ENCODE results near the gene ENPP5. TPM values are rescaled to one million over a fixed set of nuclear protein-coding genes. Genes with fewer than 3 reads are reported as not detected.

The ENPP5 gene
- total and polyA plus RNA-seq, 2 donors (not counting 1 experiment from before 2014, with no cell fraction given) = 1.4 to 2.5 TPM

DNA sequence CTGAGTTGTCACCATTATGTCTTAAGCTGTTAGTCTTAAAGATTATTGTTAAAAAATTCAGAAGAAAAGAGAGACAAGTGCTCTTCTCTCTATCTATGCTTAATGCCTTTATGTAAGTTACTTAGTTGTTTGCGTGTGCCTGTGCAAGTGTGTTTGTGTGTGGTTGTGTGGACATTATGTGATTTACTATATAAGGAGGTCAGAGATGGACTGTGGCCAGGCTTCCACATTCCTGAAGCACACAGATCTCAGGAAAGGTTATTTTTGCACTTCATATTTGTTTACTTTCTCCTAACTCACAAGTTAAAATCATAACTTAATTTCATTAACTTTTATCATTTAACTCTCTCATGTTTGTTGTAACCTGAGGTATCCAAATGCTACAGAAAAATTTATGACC lies 26.5 kb downstream of the ENPP5 start:
- Histone ChIP-seq H3K27me3 (ENCODE audit: control insufficient read depth, insufficient read depth, low read length) (no peaks in the 10 kb centered on the region), H3K36me3 (ENCODE audit: control insufficient read depth, insufficient read depth, low read length) (no peaks in the 10 kb centered on the region), H4K20me1 (ENCODE audit: control insufficient read depth, extremely low read depth, insufficient read depth, low read length) (no peaks in the 10 kb centered on the region), H3K27ac (ENCODE audit: insufficient read depth, low read length) (no peak overlapping the region), H3K9me3 (ENCODE audit: control insufficient read depth, insufficient read depth, low read depth, low read length) (no peaks in the 10 kb centered on the region), H3K9ac (ENCODE audit: insufficient read depth, low read length) (no peak overlapping the region), H3K79me2 (ENCODE audit: control insufficient read depth, insufficient read depth, low read length) (no peaks in the 10 kb centered on the region), H3K4me3 (replicated peaks in 1 of 4; ENCODE audit: control extremely low read depth in 1 of 4, insufficient read depth in 1 of 4, low read depth in 3 of 4, low read length in 4 of 4) (no peak overlapping the region), H3K4me1 (ENCODE audit: control insufficient read depth, extremely low read depth, insufficient read depth, low read length) (no peaks in the 10 kb centered on the region), H2AFZ (ENCODE audit: low read length) (no peak overlapping the region), H3K4me2 (ENCODE audit: extremely low read depth, insufficient read depth, low read length) (no peak overlapping the region)
- no peak for TF ChIP-seq EZH2 (IDR thresholded peaks at IDR 0.05; ENCODE audit: low read length, missing control alignments)
- DNase-seq (ENCODE audit: low read depth in 2 of 2) = no peak

DNA sequence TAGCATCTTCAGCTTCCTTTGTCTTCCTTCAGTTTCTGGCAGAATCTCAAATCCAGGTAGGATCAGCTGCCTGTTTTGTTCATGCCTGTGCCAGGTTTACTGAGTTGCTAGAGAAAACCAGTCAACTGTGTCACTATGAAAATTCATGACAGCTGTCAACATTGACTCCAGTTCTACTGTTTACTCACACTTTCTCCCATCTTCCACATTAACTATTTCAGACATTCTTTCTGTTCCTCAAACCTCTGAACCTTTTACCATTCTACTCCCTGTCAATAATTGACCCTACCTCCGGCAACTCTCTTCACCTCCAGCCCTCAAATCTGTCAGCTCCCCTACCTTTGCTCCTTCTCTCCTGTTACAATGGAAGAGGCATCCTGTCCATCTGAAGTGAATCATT lies 32.5 kb downstream of the ENPP5 start:
- H4K20me1 ChIP-seq (ENCODE audit: control insufficient read depth, extremely low read depth, insufficient read depth, low read length) = no peaks in the 10 kb centered on the region
- H3K36me3 ChIP-seq (ENCODE audit: control insufficient read depth, insufficient read depth, low read length) = no peaks in the 10 kb centered on the region
- H3K4me2 ChIP-seq (ENCODE audit: extremely low read depth, insufficient read depth, low read length) = no peak overlapping the region
- H3K9ac ChIP-seq (ENCODE audit: insufficient read depth, low read length) = no peak overlapping the region
- H2AFZ ChIP-seq (ENCODE audit: low read length) = no peak overlapping the region
- no peak overlapping the region for H3K27ac ChIP-seq (ENCODE audit: insufficient read depth, low read length)
- no peak for DNase-seq (ENCODE audit: low read depth in 2 of 2)
- no peaks in the 10 kb centered on the region for H3K9me3 ChIP-seq (ENCODE audit: control insufficient read depth, insufficient read depth, low read depth, low read length)
- TF ChIP-seq, protein P1, sequence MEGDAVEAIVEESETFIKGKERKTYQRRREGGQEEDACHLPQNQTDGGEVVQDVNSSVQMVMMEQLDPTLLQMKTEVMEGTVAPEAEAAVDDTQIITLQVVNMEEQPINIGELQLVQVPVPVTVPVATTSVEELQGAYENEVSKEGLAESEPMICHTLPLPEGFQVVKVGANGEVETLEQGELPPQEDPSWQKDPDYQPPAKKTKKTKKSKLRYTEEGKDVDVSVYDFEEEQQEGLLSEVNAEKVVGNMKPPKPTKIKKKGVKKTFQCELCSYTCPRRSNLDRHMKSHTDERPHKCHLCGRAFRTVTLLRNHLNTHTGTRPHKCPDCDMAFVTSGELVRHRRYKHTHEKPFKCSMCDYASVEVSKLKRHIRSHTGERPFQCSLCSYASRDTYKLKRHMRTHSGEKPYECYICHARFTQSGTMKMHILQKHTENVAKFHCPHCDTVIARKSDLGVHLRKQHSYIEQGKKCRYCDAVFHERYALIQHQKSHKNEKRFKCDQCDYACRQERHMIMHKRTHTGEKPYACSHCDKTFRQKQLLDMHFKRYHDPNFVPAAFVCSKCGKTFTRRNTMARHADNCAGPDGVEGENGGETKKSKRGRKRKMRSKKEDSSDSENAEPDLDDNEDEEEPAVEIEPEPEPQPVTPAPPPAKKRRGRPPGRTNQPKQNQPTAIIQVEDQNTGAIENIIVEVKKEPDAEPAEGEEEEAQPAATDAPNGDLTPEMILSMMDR (conservative IDR thresholded peaks at IDR 0.05 in 1 of 2, IDR thresholded peaks at IDR 0.05 in 1 of 2; ENCODE audit: low read depth in 1 of 2, low read length in 2 of 2) = no peak
- TF ChIP-seq EZH2 (IDR thresholded peaks at IDR 0.05; ENCODE audit: low read length, missing control alignments) = no peak
- no peak overlapping the region for H3K4me3 ChIP-seq (replicated peaks in 1 of 4; ENCODE audit: control extremely low read depth in 1 of 4, insufficient read depth in 1 of 4, low read depth in 3 of 4, low read length in 4 of 4)
- no peaks in the 10 kb centered on the region for H3K4me1 ChIP-seq (ENCODE audit: control insufficient read depth, extremely low read depth, insufficient read depth, low read length)
- no peaks in the 10 kb centered on the region for H3K79me2 ChIP-seq (ENCODE audit: control insufficient read depth, insufficient read depth, low read length)
- no peaks in the 10 kb centered on the region for H3K27me3 ChIP-seq (ENCODE audit: control insufficient read depth, insufficient read depth, low read length)

DNA sequence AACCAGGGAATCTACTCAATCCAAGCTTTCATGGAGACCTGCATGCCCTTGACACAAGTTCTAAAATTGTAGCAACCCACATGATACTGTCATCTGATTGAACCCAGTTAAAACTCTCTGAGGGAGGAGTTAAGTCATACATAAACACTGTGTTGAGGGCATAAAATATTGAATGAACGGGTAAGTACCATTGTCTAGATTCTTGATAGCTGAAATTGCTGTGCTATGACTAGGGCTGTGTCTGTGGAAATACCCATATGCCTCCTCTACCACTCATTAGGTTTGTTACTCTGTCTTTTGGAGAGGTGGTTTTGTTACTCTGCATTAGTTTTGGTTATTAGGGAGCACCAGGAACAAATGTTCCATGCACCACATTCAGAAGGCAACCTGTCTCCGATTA lies 33.4 kb downstream of the ENPP5 start:
- H3K79me2 ChIP-seq (ENCODE audit: control insufficient read depth, insufficient read depth, low read length) = no peaks in the 10 kb centered on the region
- no peak overlapping the region for H2AFZ ChIP-seq (ENCODE audit: low read length)
- no peaks in the 10 kb centered on the region for H3K9me3 ChIP-seq (ENCODE audit: control insufficient read depth, insufficient read depth, low read depth, low read length)
- no peak overlapping the region for H3K4me3 ChIP-seq (replicated peaks in 1 of 4; ENCODE audit: control extremely low read depth in 1 of 4, insufficient read depth in 1 of 4, low read depth in 3 of 4, low read length in 4 of 4)
- no peaks in the 10 kb centered on the region for H3K4me1 ChIP-seq (ENCODE audit: control insufficient read depth, extremely low read depth, insufficient read depth, low read length)
- no peaks in the 10 kb centered on the region for H3K27me3 ChIP-seq (ENCODE audit: control insufficient read depth, insufficient read depth, low read length)
- no peak overlapping the region for H3K4me2 ChIP-seq (ENCODE audit: extremely low read depth, insufficient read depth, low read length)
- H3K9ac ChIP-seq (ENCODE audit: insufficient read depth, low read length) = no peak overlapping the region
- no peaks in the 10 kb centered on the region for H4K20me1 ChIP-seq (ENCODE audit: control insufficient read depth, extremely low read depth, insufficient read depth, low read length)
- DNase-seq (ENCODE audit: low read depth in 2 of 2) = no peak
- TF ChIP-seq, protein P1 (conservative IDR thresholded peaks at IDR 0.05 in 1 of 2, IDR thresholded peaks at IDR 0.05 in 1 of 2; ENCODE audit: low read depth in 1 of 2, low read length in 2 of 2) = no peak
- no peak for TF ChIP-seq EZH2 (IDR thresholded peaks at IDR 0.05; ENCODE audit: low read length, missing control alignments)
- no peaks in the 10 kb centered on the region for H3K36me3 ChIP-seq (ENCODE audit: control insufficient read depth, insufficient read depth, low read length)
- H3K27ac ChIP-seq (ENCODE audit: insufficient read depth, low read length) = no peak overlapping the region

All from fibroblast of lung (primary cell).